MM.1S (cell line): ENCODE data around the gene EXD2.
"Not testable (repeated sequence)": the region's sequence is repeated elsewhere in the genome, so short reads cannot be mapped to it uniquely, and the experiment has no call there.

ENCODE experiments used
- DNase-seq: peaks from one replicate; pipeline ENCODE4 v3.0.0-alpha.2; 2015
- H2AFZ ChIP-seq: fragments of 300-600 bp; sonication (generic); 2 replicates; pipeline ENCODE4 v1.6.0; 2016; ENCODE audit warnings: antibody characterized with exemption, low read length
- H3F3A ChIP-seq: fragments of 300-600 bp; sonication (generic); 2 replicates; pipeline ENCODE4 v1.6.1; 2016; ENCODE audit warnings: mild to moderate bottlenecking, antibody characterized with exemption, low read length, moderate library complexity, mixed read lengths; ENCODE audit not compliant: insufficient read depth
- H3K27ac ChIP-seq: fragments of 300-600 bp; sonication (generic); 2 replicates; pipeline ENCODE4 v1.5.1; 2016; ENCODE audit warnings: mild to moderate bottlenecking, low read length
- H3K27me3 ChIP-seq: fragments of 300-600 bp; sonication (generic); replicated peaks from 2 replicates; pipeline ENCODE4 v1.6.0; 2016; ENCODE audit warnings: low read length; ENCODE audit not compliant: insufficient read depth
- H3K36me3 ChIP-seq: fragments of 300-600 bp; sonication (generic); replicated peaks from 2 replicates; pipeline ENCODE4 v1.6.1; 2016; ENCODE audit warnings: mild to moderate bottlenecking, low read length, mixed read lengths; ENCODE audit not compliant: insufficient read depth
- H3K4me1 ChIP-seq: fragments of 300-600 bp; sonication (generic); 2 replicates; pipeline ENCODE4 v1.6.1; 2016; ENCODE audit warnings: low read length, mixed read lengths
- H3K4me2 ChIP-seq: fragments of 300-600 bp; sonication (generic); 2 replicates; pipeline ENCODE4 v1.6.0; 2016; ENCODE audit warnings: low read depth, low read length
- H3K4me3 ChIP-seq: fragments of 300-600 bp; sonication (generic); 2 replicates; pipeline ENCODE4 v1.5.1; 2016; ENCODE audit warnings: low read length, mixed read lengths
- H3K79me2 ChIP-seq: fragments of 300-600 bp; sonication (generic); 2 replicates; pipeline ENCODE4 v1.6.1; 2016; ENCODE audit warnings: mixed run types, low read length, mixed read lengths
- H3K9ac ChIP-seq: fragments of 300-600 bp; sonication (generic); 2 replicates; pipeline ENCODE4 v1.6.1; 2016; ENCODE audit warnings: low read length, mixed read lengths
- H3K9me2 ChIP-seq: fragments of 300-600 bp; sonication (generic); replicated peaks from 2 replicates; pipeline ENCODE4 v1.6.1; 2016; ENCODE audit warnings: mild to moderate bottlenecking, low read length, mixed read lengths; ENCODE audit not compliant: insufficient read depth
- H3K9me3 ChIP-seq: fragments of 300-600 bp; sonication (generic); replicated peaks from 2 replicates; pipeline ENCODE4 v1.6.1; 2016; ENCODE audit warnings: mild to moderate bottlenecking, low read length, mixed read lengths; ENCODE audit not compliant: insufficient read depth
- H4K20me1 ChIP-seq: fragments of 300-600 bp; sonication (generic); 2 replicates; pipeline ENCODE4 v1.6.1; 2016; ENCODE audit warnings: mild to moderate bottlenecking, low read length, moderate library complexity, mixed read lengths; ENCODE audit not compliant: insufficient read depth
- CTCF ChIP-seq: fragments of 300-600 bp; sonication (generic); IDR thresholded peaks from 2 replicates; pipeline ENCODE4 v1.5.1; 2016; ENCODE audit warnings: antibody characterized with exemption, low read length, mixed read lengths
- EZH2 ChIP-seq: fragments of 300-600 bp; sonication (generic); optimal IDR thresholded peaks from 2 replicates; pipeline ENCODE3; 2017; ENCODE audit warnings: low read depth, mild to moderate bottlenecking, antibody characterized with exemption, low read length, mixed read lengths
- EZH2phosphoT487 ChIP-seq: fragments of 300-600 bp; sonication (generic); IDR thresholded peaks from 2 replicates; pipeline ENCODE4 v1.6.1; 2018; ENCODE audit warnings: antibody characterized with exemption, low read length

The EXD2 gene

GRCh38 chr14:69288011-69288771 lies 96.9 kb downstream of the EXD2 start:
- Histone ChIP-seq H3K27ac (no peak overlapping the region), H3K9me2 (no peaks in the 10 kb centered on the region), H3K36me3 (no peaks in the 10 kb centered on the region), H3K79me2 (no peaks in the 10 kb centered on the region), H3K4me3 (no peak overlapping the region), H3K27me3 (no peaks in the 10 kb centered on the region), H2AFZ (no peak overlapping the region), H4K20me1 (no peaks in the 10 kb centered on the region), H3K9ac (no peak overlapping the region), H3F3A (no peaks in the 10 kb centered on the region), H3K4me1 (no peaks in the 10 kb centered on the region), H3K9me3 (no peaks in the 10 kb centered on the region), H3K4me2 (no peak overlapping the region)
- no peak for DNase-seq
- TF ChIP-seq EZH2 (no peak), EZH2phosphoT487 (no peak)

GRCh38 chr14:69288956-69289705 lies 97.8 kb downstream of the EXD2 start:
- Histone ChIP-seq H3K9ac (no peak overlapping the region), H3K79me2 (no peaks in the 10 kb centered on the region), H3K9me3 (no peaks in the 10 kb centered on the region), H3K4me3 (no peak overlapping the region), H3K4me1 (no peaks in the 10 kb centered on the region), H3K9me2 (no peaks in the 10 kb centered on the region), H3K27ac (no peak overlapping the region), H4K20me1 (no peaks in the 10 kb centered on the region), H3K36me3 (no peaks in the 10 kb centered on the region), H2AFZ (no peak overlapping the region), H3K4me2 (no peak overlapping the region), H3F3A (no peaks in the 10 kb centered on the region), H3K27me3 (no peaks in the 10 kb centered on the region)
- no peak for DNase-seq
- TF ChIP-seq CTCF = no peak

DNA sequence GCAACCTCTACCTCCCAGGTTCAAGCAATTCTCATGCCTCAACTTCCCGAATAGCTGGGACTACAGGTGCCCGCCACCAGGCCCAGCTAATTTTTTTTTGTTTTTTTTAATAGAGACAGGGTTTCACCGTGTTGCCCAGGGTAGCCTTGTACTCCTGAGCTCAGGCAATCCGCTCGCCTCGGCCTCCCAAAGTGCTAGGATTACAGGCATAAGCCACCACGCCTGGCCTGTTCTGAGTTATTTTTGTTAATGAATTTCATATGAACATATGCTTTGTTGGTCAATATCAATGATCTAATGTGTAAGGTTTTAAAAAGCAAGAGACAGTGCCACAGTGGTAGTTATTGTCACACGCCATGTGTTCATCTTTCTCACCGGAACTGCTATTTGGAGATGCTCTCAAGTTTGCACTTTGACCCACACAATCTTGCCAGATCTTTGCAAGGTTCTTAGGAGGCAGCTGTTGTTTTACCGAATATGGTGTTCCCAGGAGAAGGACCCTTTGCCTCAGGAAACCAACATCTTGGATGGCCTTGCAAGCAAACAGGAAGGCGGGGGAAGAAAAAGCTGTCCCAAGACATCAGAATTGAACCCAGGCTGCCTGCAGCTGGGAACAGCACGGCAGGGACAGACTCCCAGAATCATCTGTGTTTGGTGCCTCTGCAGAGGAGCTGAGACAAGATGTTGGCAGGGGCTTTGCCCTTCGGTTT lies 98.7 kb downstream of the EXD2 start:
- H3K4me3 ChIP-seq = no peak overlapping the region
- H4K20me1 ChIP-seq = no peaks in the 10 kb centered on the region
- H3K9me3 ChIP-seq = no peaks in the 10 kb centered on the region
- DNase-seq = no peak
- H3F3A ChIP-seq = no peaks in the 10 kb centered on the region
- no peaks in the 10 kb centered on the region for H3K36me3 ChIP-seq
- H3K27me3 ChIP-seq = no peaks in the 10 kb centered on the region
- no peak for TF ChIP-seq EZH2
- TF ChIP-seq CTCF = no peak
- no peak for TF ChIP-seq EZH2phosphoT487
- no peaks in the 10 kb centered on the region for H3K9me2 ChIP-seq
- H2AFZ ChIP-seq = no peak overlapping the region
- H3K9ac ChIP-seq = no peak overlapping the region
- no peaks in the 10 kb centered on the region for H3K79me2 ChIP-seq
- no peak overlapping the region for H3K27ac ChIP-seq
- no peak overlapping the region for H3K4me2 ChIP-seq
- no peaks in the 10 kb centered on the region for H3K4me1 ChIP-seq

GRCh38 chr14:69290881-69291280 lies 99.6 kb downstream of the EXD2 start:
- H3K4me1 ChIP-seq, H3K9me3 ChIP-seq, H4K20me1 ChIP-seq, H3K4me2 ChIP-seq, H3F3A ChIP-seq, H3K4me3 ChIP-seq, H3K79me2 ChIP-seq, H3K27ac ChIP-seq, H3K9ac ChIP-seq, H3K9me2 ChIP-seq, H3K27me3 ChIP-seq, H2AFZ ChIP-seq, H3K36me3 ChIP-seq, DNase-seq: not testable (repeated sequence)
